ENCODE data around the gene PAEP.

DNA sequence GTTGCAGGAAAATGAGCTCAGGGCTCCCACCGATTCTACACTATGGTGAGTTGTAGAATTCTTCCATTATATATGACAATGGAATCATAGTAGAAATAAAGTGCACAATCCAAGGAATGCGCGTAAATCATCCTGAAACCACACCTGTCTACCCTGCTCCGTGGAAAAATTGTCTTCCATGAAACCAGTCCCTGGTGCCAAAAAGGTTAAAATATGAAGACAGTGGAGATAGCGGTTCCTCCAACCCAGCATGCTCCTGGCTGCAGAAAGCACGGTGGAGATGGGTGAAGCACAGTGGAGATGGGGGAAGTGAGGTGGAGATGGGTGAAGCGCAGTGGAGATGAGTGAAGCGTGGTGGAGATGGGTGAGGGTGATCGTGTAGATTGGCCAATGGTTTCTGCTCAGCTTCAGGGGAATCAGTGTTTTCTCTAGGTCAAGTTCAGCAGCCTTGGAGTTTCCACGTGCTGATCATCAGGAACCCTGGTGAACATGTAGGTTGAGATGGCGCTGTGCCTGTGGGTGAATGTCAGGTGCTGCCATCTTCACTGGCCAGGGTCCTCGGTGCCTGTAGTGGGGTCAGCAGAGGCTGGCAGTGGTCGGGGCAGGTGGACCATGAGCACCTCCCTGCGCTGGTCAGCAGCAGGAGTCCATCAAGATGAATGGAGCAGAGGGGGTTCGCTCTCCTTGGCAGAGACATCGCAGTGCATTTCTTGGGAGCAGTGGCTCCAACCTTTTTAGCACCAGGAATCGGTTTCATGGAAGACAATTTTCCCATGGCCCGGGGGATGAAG, 20.3 kb downstream of the PAEP start:
- TF ChIP-seq YY1 (IDR thresholded peaks at IDR 0.05; ENCODE audit: insufficient read depth, insufficient read length) (no peak), ZNF274 (IDR thresholded peaks at IDR 0.05; ENCODE audit: low read depth, low read length) (no peak), SUZ12 (IDR thresholded peaks at IDR 0.05; ENCODE audit: extremely low read depth, insufficient read depth, insufficient read length) (no peak)
